GM18519 (cell line): ENCODE data around the gene SLC4A3.

Experiments
- ATAC-seq: cut with Tn5 transposase; IDR thresholded peaks from one replicate; pipeline ENCODE4 v1.9.1; 2021; ENCODE audit warnings: mild to moderate bottlenecking, moderate library complexity; ENCODE audit not compliant: unreplicated experiment, low FRiP score

Gene SLC4A3

DNA sequence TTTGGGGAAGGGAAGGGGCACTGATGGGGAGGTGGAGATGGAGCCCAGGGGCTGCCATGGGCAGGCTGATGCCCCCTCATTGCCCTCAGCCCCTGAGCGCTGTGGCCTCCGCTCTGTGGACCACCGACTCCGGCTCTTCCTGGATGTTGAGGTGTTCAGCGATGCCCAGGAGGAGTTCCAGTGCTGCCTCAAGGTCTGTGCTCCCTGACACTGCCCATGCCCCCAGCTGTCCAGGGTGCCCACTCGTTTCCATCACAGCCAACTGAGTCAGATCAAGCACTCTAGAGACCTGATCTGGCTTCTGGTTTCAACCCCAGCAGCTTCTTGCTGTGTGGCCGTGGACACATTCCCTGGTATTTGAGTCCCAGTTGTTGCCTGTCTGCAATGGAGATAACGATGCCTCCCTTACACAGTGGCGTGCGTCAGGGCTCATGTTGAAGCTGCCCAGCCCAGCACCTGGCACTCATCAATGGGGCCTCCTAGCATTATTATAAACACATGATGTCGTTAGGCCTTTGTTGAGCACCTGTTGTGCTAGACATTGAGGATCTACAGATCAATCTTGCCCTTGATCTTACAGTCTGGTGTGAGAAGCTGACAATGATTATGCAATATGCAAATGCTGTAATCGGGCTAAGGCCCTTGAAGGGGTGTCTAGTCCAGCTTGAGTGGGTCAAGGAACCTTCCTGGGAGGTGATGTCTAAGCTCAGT, 15.4 kb upstream of the SLC4A3 start:
- ATAC-seq, result no peak

DNA sequence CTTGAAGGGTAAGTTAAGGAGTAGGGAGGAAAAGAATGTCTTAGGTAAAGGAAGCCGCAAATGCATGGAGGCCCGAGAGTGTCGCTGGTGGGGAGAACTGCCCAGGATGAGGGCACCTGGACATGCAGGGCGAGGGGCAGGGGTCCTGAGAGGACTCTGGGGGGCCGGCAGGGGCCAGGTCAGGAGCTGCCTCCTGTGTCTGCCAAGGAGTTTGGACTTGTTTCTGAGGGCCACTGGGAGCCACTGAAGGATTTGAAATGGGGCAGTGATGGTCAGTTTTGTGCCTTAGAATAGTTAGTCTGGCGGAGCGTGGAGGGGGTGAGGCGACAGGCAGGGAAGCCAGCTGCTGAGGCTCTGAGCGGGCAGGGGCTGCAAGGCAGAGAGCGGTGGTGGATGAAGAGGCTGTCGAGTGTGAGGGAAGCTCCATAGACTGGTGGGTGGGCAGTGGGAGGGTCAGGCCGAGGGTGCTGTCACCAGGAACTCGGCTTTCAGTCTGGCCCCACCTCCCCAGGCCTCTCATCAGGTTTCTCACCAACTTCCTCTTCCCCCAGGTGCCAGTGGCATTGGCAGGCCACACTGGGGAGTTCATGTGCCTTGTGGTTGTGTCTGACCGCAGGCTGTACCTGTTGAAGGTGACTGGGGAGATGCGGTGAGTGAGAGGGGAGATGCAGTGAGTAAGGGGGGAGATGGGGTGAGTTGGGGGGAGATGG, 14.7 kb upstream of the SLC4A3 start:
- no peak for ATAC-seq

DNA sequence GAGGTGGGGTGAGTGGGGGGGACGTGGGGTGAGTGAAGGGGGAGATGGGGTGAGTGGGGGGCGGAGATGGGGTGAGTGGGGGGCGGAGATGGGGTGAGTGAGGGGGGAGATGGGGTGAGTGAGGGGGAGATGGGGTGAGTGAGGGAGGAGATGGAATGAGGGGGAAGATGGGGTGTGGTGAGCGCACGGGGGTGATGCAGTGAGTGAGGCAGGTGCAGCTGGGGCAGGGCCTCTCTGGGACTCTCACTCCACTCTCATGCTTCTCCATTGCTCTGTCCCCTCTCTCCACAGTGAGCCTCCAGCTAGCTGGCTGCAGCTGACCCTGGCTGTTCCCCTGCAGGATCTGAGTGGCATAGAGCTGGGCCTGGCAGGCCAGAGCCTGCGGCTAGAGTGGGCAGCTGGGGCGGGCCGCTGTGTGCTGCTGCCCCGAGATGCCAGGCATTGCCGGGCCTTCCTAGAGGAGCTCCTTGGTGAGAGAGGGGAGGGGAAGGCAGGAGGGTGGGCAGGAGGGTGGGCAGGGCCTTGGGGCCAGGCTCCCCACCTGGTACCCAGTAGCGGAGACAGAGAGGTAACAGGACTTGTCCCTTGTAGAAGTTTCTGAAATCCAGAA, 13.9 kb upstream of the SLC4A3 start:
- ATAC-seq, result no peak

DNA sequence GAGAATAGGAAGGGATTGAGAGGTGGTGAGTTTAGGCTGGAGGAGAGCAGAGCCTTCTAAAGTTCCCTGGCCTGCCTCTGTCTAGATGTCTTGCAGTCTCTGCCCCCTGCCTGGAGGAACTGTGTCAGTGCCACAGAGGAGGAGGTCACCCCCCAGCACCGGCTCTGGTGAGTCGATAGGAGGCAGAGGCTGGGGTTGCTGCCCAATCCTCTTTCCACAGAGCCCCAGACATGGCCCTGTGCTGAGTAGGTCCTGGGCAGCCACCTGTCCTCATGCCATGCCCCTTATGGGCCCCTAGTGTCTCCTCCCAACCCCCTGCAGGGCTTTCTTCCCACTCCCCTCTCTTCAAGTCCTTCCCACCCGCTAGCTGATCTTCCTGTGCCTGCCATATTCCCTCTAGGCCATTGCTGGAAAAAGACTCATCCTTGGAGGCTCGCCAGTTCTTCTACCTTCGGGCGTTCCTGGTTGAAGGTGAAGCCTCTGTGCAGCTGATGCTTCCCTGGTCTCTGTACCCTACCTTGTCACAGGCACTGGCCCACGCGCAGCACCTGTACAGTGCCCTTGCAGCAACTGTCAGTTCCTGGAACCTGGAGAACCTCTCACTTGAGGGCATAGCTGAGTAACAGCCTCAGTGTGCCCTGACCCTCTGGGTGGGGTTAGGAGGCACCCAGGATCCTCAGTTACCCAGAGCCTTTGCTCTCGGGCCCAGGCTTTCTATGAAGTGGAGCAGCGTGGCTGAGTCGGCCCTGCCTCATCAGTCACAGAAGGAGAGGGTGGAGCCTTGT, 13.2 kb upstream of the SLC4A3 start:
- ATAC-seq, result no peak

DNA sequence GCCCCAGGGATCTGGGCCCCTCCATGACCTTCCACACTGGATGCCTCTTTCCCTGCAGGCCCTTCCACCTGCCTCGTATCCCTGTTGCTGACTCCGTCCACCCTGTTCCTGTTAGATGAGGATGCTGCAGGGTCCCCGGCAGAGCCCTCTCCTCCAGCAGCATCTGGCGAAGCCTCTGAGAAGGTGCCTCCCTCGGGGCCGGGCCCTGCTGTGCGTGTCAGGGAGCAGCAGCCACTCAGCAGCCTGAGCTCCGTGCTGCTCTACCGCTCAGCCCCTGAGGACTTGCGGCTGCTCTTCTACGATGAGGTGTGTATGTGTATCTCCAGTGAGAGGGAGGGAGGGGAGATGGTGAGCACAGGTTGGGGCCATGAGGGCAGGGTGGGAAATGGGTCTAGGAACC, 12.4 kb upstream of the SLC4A3 start:
- no peak for ATAC-seq

DNA sequence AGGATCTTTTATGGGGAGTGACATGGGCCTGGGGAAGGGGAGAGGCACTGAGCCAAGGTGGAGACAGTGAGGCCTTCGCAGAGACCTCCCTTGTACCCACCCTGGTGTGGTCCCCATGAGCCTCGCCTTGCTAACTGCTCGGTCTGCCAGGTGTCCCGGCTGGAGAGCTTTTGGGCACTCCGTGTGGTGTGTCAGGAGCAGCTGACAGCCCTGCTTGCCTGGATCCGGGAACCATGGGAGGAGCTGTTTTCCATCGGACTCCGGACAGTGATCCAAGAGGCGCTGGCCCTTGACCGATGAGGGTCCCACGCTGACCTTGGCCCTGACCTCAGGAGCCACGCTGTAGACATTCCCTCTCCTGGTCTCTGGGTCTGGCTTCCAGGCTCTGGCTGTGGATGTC, 11.5 kb upstream of the SLC4A3 start:
- ATAC-seq, result no peak

DNA sequence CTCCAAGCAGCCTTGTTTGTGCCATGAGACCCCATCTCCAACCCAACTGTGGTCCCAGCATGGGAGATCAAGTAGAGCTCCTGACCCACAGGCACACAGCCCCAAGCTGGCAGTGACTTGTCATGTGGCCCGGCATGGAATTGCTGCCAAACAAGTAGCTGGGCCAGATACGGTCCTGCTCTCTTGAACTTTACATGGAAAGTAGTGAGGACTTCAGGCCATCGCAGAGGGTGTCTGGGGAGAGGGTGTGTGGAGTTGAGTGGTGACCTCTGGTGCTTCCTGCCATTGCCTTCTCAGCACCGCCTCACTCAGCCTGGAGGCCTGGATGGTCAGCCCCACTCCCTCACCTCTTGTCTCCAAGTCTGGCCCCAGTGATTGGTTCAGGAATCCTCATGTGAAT, 10.9 kb upstream of the SLC4A3 start:
- ATAC-seq, result no peak

DNA sequence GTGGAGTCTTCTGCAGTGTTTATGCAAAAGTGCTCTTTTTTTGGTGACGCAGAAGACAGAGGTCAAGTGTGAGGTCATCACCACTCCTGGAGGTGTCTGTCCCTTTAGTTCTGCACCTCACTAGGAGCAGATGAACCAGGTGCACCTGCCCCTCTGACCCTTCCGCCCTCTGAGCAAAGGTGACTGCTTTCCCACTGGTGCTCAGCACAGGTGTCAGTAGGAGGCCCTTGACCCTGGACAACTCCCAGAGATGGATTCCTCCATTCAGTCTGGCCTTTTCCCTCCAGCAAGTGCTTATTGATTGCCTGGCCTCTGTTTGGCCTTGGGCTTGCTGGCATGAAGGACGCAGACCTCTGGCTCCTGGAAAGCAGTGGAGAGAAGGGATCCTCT, 8.7 kb upstream of the SLC4A3 start:
- ATAC-seq, result no peak

DNA sequence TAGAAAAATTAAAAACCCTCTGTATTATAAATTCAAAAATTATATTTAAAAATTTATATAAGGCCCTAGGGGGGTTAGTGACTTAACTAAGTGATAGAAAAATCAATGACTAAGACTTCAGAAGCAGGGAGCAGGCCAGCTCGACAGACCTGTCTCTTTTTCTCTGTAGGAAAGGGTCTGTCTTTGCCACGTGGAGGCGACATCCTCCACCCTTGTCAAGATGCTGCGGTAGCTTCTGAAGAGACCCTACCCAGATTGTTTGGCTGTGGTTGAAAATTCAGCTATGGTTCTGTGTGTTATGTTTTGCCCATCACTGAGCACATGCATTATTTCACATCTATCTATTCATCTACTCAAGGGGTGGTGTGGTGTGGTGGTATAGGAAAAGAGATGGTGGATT, 8.2 kb upstream of the SLC4A3 start:
- no peak for ATAC-seq

DNA sequence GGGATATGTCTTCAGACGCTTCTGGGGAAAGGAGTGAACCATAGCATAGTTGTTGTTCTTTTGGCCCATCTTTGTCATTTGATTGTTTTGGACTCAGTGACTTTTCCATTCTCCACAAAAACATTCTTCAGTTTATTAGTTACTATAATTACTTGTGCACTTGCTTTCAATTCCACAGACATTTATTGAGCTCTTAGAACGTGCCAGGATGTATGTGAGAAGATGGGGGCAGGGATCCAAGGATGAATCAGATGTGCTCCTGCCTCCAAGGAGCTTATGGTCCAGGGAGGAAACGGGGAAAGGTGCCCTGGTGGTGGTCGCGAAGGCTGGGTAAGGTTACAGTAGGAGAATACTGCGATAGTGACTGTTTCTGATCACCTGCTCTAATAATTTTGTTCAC, 6.9 kb upstream of the SLC4A3 start:
- no peak for ATAC-seq

DNA sequence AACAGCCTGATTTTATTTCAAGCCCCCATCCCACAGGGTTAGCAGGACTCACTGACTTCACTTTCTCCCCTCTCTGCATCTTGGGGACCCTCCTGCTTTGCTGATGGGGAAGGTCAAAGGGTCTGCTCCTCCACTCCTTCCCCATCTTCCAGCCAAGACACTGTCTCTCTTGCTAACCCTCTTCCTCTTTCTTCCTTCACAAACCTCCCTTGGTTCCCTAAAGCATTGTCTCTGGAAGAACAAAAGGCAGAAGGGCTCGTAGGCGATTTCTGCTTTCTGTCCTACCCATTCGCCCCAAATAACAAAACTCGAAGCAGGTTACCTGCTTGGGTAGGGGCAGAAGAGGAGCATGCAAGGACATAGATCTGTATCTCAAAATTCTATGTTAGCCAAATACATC, 5.5 kb upstream of the SLC4A3 start:
- no peak for ATAC-seq

DNA sequence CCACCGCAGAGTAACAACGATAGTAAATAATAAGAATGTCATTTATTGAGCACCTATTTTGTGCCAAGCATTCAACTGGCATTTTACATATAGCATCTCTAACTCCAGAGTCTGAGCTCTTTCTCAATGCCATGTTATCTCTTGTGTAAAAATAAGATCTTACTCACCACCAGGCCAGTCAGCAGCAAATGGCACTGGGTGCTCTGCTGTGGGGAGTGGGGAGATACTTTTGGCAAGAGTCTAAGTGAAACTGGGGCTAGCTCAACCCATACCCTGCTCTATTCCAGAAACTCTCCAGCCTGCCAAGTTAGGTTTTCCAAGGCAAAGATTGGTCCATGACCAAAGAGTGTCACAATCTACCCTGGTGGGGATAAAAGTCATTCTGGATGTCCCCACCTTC, 5.0 kb upstream of the SLC4A3 start:
- ATAC-seq, result no peak

DNA sequence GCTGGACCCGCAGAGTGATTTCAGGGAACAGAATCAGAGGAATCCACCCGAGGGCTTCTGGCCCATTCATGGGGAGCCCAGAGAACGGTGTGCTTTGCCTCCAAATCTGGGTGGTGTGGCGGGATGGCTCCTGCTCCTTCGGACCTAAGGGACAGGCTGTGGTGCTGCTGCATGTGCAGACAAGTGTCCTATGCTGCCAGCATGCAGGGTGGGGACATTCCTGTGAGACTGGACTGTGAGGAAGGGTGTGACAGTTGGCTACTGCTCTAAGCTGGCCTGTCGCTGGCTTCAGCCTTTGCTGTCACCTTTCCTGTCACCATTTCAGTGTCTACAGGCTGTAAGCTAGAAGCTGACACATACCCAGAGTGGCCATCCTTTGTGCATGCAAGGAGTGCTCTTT, 2.9 kb upstream of the SLC4A3 start:
- no peak for ATAC-seq

DNA sequence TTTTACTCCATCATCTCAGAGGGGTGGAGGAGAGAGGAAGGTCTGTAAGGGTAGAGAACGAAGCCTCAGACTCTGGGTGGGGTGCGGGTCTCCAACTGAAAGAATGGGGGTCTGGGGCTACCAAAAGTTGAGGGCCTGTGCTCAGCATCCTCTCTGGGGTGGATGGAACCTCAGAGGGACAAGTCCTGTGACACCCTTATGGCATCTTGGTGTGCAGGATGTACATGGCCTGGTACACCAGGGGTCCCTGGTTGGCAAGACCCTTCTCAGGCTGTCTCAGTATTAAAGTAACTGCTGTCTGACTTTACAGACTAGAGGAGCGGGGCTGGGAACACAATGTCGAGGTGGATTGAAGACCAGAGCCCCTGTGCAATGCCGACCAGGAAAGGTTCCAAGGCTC, 2.3 kb upstream of the SLC4A3 start:
- no peak for ATAC-seq

DNA sequence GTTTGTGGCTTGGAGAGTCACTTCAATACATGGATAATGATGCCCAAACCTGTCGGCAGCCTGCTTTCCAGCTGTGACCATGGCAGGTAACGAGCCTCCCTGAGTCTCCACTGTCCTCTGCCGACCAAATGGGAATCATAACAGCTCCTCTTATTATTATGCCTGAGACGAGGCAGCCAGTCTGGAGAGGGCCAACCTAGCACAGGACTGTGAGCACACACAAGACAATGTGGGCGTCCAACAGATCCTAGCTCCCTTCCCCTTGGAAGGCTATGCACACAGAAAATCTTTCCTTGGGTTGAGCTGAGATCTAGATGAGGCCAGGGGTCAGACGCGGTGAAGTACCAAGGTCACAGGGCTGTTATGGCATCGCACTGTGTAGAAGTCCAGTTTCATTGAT, 890 bp upstream of the SLC4A3 start:
- ATAC-seq, result no peak

DNA sequence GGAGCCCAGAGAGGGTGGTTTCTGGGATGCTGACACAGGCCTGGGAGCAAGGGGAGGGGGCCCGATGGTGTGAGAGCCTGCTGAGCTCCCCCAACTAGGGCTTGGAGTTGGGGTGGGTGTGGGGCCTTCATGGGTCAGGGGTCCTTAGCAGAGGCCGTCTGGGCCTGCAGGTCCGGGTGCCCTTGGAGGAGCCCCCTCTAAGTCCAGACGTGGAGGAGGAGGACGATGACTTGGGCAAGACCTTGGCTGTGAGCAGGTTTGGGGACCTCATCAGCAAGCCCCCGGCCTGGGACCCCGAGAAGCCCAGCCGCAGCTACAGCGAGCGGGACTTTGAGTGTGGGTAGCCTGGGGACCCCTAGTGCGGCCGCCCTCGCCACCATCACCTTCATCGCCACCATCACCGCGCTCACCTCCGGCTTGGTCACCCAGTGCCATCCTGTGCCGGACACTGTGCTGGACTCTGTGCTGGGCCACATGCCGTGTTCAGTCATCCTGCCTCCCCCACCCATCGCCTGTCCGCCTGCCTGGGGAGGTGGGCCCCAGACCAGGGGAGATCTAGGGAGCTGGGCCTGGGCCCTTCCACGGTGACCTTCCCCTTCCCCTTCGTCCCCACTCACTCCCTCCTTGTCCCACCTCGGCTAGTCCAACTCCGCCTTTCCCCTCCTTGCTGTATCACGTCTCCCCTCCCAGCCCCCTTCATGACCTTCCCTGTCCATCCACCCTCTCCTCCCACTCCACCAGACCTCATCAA, 980 bp downstream of the SLC4A3 start:
- no peak for ATAC-seq

DNA sequence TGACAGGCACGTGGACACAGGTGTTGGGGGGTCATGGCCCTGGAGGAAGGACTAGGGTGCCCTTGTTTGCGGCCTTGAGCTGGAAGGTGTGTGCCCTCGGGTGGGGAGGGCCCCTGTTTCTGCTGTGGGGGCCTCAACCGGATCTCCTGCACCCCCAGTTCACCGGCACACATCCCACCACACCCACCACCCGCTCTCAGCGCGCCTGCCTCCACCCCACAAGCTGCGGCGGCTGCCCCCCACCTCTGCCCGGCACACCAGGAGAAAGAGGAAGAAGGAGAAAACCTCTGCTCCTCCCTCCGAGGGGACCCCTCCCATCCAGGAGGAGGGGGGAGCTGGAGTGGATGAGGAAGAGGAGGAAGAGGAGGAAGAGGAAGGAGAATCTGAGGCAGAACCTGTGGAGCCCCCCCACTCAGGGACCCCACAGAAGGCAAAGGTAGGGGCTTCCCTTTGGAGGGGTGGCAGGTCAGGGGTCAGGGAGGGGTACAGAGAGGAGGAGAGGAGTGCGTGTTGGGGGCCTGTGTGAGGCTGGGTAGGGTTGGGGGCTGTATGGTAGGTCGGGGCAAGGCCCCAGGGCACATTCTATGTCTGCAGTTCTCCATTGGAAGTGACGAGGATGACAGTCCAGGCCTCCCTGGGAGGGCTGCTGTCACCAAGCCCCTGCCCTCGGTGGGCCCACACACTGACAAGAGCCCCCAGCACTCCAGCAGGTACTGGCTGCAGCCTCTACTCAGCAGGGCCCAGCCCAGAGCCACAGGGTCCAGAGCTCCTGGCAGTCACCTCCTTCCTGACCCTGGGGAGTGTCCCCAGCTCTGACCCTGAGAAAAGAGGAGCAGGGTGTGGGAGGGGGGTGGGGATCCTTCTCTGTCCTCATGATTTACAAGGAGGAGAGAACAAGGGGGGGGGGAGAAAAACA, 1.8 kb downstream of the SLC4A3 start:
- ATAC-seq, result no peak

DNA sequence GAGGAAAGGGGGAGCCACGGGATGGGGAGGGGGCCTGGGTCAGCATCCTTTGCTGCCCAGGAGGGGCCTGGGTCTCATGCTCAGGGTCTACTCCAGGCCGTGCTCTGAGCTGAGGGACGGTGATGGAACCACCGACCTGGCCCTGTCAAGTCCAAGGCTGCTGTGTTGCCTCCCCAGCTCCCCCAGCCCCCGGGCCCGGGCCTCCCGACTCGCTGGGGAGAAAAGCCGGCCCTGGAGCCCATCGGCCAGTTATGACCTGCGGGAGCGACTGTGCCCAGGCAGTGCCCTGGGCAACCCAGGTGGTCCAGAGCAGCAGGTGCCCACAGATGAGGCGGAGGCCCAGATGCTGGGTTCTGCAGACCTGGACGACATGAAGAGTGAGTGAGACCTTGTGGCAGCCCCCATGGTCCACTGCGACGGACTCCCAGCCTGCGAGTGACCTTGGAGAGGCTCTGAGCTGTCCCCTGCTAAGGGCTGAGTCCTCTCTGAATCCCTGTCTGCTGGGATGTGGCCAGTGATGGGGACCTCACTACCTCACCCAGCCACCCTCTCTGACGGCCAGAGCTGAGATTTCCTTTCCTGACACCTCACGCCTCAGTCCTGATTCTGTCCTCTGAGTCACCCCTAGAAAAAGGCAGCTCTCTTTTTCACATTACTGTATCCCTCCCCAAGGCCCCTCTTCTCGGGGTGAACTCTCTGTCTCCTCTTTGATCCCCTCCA, 2.7 kb downstream of the SLC4A3 start:
- no peak for ATAC-seq
